K562 (cell line): ENCODE measurements around the gene CDK4. TPM values are rescaled to one million over a fixed set of nuclear protein-coding genes. Genes with fewer than 3 reads are reported as not detected.

ENCODE experiments used
- CSDE1 ChIP-seq, 2 experiments: fragments of 450-650 bp; IDR thresholded peaks; 2 replicates each; pipeline ENCODE4 v1.6.1; 2016; ENCODE audit warnings: mild to moderate bottlenecking in 1 of 2
- E4F1 ChIP-seq: fragments of 250-450 bp; sonication (Bioruptor Pico); IDR thresholded peaks from 2 replicates; pipeline ENCODE4 v1.5.0; 2021; ENCODE audit warnings: mild to moderate bottlenecking, borderline replicate concordance
- GTF2A2 ChIP-seq: IDR thresholded peaks from 2 replicates; pipeline ENCODE4 v1.6.1; 2016; ENCODE audit warnings: mild to moderate bottlenecking, missing genetic modification characterization, missing compliant biosample characterization
- KLF13 ChIP-seq: fragments of 450-650 bp; IDR thresholded peaks from 2 replicates; pipeline ENCODE4 v1.6.1; 2016; ENCODE audit warnings: missing genetic modification characterization, low read depth, mild to moderate bottlenecking, missing compliant biosample characterization, moderate library complexity, borderline replicate concordance
- LCOR ChIP-seq: sonication (generic); formaldehyde crosslinking; IDR thresholded peaks from 2 replicates; pipeline ENCODE4 v1.8.0; 2022; ENCODE audit warnings: mild to moderate bottlenecking, missing genetic modification reagents
- TSC22D4 ChIP-seq: fragments of 450-650 bp; IDR thresholded peaks from 2 replicates; pipeline ENCODE4 v1.6.1; 2016; ENCODE audit warnings: missing genetic modification characterization, missing biosample characterization, control low read depth
- ZFPM2 ChIP-seq: fragments of 250-450 bp; sonication (Bioruptor Pico); IDR thresholded peaks from 2 replicates; pipeline ENCODE4 v1.5.1; 2022; ENCODE audit warnings: mild to moderate bottlenecking
- ZNF274 ChIP-seq: IDR thresholded peaks from 2 replicates; pipeline ENCODE4 v1.6.1; 2011; ENCODE audit warnings: low read depth, mild to moderate bottlenecking, low read length, moderate library complexity, borderline replicate concordance
- ZNF436 ChIP-seq: fragments of 250-450, 450-650 bp; sonication (Bioruptor Pico); formaldehyde crosslinking; IDR thresholded peaks from 2 replicates; pipeline ENCODE4 v1.7.0; 2020; ENCODE audit warnings: mild to moderate bottlenecking
- polyA plus RNA-seq, 8 experiments: library from polyadenylated mRNA; depleted of rRNA in 4 of 8; stranded (reverse) in 5 of 8; unstranded in 3 of 8; fragments of >200 nt; fragmentation: Nextera tagmentation in 2 of 8; fragmentation: Illumina TruSeq in 1 of 8; extraction: Ambion mirVana in 2 of 8; extraction: Trizol in 1 of 8; gene quantifications; 2 replicates each; pipeline versions ENCODE4 v1.2.1 to v1.2.3, GENCODE V29; 2011 to 2014; ENCODE audit warnings: inconsistent platforms in 1 of 8, missing spikeins in 1 of 8
- total RNA-seq, 7 experiments: library from RNA; depleted of rRNA in 6 of 7; stranded (reverse); fragments of >200 nt in 6 of 7; fragmentation: Illumina TruSeq in 2 of 7; extraction: Trizol in 2 of 7; gene quantifications; 2 replicates each; pipeline versions ENCODE4 v1.2.1 to v1.2.3, GENCODE V29; 2011 to 2021; ENCODE audit warnings: low replicate concordance in 1 of 7

CDK4 gene
- total and polyA plus RNA-seq, 9 of the 15 experiments (the other 6 are each of a cell fraction or from before 2014, with no cell fraction given), result 37.8 to 436 (median 238) TPM

GRCh38 chr12:57744194-57744776 is 7.8 kb downstream of the CDK4 start (continued):
- TF ChIP-seq E4F1 (CRISPR knock-in tag) (no peak), CSDE1 (IDR thresholded peaks at IDR 0.05) (peak in 1 of 2 experiments; percentile 87; a peak in 2 of 4 replicates), TSC22D4 (tag) (no peak), ZFPM2 (CRISPR knock-in tag) (no peak), ZNF274 (no peak), GTF2A2 (tag) (no peak), LCOR (no peak), KLF13 (tag) (0 out of 2 replicates have a peak, but pooled peaks have one; percentile 41), ZNF436 (CRISPR knock-in tag) (0 out of 2 replicates have a peak, but pooled peaks have one; percentile 8)
